ENCODE results near the gene UGT1A7. TPM values are rescaled to one million over a fixed set of nuclear protein-coding genes. Genes with fewer than 3 reads are reported as not detected.

UGT1A7 gene
- total and polyA plus RNA-seq, 9 of the 15 experiments (the other 6 are each of a cell fraction or from before 2014, with no cell fraction given), result not detected

DNA sequence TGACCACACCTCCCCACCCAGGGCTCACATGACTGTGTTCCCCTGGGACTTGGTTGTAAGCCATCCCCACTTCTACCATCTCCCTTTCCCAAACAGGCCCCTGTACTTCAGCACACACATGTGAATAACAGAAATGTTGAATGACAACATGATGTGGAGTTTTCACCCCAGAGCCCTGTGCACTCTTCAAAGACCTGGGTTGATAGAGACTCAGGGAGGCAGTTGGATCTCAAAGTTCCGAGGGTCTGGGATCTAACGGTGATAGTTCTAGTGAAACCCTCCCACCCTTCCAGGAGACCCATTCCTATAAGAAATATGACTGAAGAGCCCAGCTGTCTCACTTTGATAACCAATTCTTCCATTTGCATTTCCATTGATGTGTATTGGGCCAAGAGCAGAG is 96.3 kb downstream of the UGT1A7 start, which contains the start of gene MROH2A (continued):
- TF ChIP-seq, protein P1, sequence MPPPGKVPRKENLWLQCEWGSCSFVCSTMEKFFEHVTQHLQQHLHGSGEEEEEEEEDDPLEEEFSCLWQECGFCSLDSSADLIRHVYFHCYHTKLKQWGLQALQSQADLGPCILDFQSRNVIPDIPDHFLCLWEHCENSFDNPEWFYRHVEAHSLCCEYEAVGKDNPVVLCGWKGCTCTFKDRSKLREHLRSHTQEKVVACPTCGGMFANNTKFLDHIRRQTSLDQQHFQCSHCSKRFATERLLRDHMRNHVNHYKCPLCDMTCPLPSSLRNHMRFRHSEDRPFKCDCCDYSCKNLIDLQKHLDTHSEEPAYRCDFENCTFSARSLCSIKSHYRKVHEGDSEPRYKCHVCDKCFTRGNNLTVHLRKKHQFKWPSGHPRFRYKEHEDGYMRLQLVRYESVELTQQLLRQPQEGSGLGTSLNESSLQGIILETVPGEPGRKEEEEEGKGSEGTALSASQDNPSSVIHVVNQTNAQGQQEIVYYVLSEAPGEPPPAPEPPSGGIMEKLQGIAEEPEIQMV (tag; conservative IDR thresholded peaks at IDR 0.05; ENCODE audit: low read depth), result no peak

DNA sequence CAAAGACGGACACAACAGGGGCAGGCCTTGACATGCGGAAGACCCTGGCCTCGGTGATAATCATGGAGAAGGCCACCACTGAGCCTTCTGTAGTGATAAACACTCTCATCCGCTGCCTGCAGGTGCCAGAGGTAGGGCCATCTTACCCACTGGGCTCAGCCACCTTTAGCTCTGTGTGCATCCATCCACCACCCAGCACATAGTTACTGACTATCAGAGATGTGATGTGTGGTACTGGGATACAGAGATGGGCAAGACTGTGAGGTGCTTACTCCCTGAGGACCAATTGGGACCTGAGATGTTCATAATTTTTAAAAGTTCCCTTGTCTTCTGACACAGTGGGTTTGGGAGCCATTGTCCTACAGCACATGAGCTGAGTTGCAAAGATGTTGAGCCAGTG is 98.0 kb downstream of the UGT1A7 start:
- ChIA-PET CTCF (ENCODE audit: low intra/inter-chr PET ratio) (no interaction called here), POLR2A (interaction anchor here (0.8 kb wide), 1 partner anchor 15 kb away, joined by 3 read pairs; no protein-coding TSS in a partner anchor)
- Histone ChIP-seq H4K20me1 (replicated peaks; ENCODE audit: control insufficient read depth, insufficient read depth, low read length) (no peaks in the 10 kb centered on the region), H3K27me3 (ENCODE audit: control insufficient read depth in 2 of 2, insufficient read depth in 2 of 2, low read length in 2 of 2) (no peaks in the 10 kb centered on the region), H2AFZ (ENCODE audit: low read depth, low read length) (no peak overlapping the region), H3K4me3 (no peak overlapping the region), H3K4me1 (replicated peaks in 1 of 2; ENCODE audit: control insufficient read depth in 2 of 2, insufficient read depth in 2 of 2, low read length in 2 of 2) (no peaks in the 10 kb centered on the region), H3K27ac (ENCODE audit: extremely low read depth, low read depth, low read length) (no peak overlapping the region), H3K9ac (ENCODE audit: insufficient read depth in 1 of 2, low read depth in 2 of 2, low read length in 2 of 2) (no peak overlapping the region), H3K9me1 (ENCODE audit: control insufficient read depth, insufficient read depth, low read length) (no peaks in the 10 kb centered on the region), H3K79me2 (ENCODE audit: control insufficient read depth, insufficient read depth, low read length) (no peaks in the 10 kb centered on the region), H3K36me3 (ENCODE audit: control insufficient read depth, insufficient read depth, low read length) (no peaks in the 10 kb centered on the region), H3K9me3 (replicated peaks; ENCODE audit: control insufficient read depth, insufficient read depth, low read depth, low read length) (no peaks in the 10 kb centered on the region), H3K4me2 (ENCODE audit: insufficient read depth, low read length) (no peak overlapping the region)
- BruUV-seq (replicated peaks), result no TSS peak
- in situ Hi-C loops (cut with MboI), result no loop called here
- DNase-seq (ENCODE audit: extremely low read depth in 1 of 4, low spot score in 3 of 4) (no peak), ATAC-seq (no peak), FAIRE-seq (no peak)
- TF ChIP-seq TCF7L2 (IDR thresholded peaks at IDR 0.05; ENCODE audit: low read depth, low read length) (no peak), CREB1 (IDR thresholded peaks at IDR 0.05) (no peak), CREB1 (CRISPR knock-in tag; IDR thresholded peaks at IDR 0.05) (no peak), ZNF347 (CRISPR knock-in tag; IDR thresholded peaks at IDR 0.05; ENCODE audit: low read depth) (no peak), CBFA2T2 (conservative IDR thresholded peaks at IDR 0.05) (no peak), ZNF224 (CRISPR knock-in tag; IDR thresholded peaks at IDR 0.05) (no peak)
- TF ChIP-seq, protein P2, sequence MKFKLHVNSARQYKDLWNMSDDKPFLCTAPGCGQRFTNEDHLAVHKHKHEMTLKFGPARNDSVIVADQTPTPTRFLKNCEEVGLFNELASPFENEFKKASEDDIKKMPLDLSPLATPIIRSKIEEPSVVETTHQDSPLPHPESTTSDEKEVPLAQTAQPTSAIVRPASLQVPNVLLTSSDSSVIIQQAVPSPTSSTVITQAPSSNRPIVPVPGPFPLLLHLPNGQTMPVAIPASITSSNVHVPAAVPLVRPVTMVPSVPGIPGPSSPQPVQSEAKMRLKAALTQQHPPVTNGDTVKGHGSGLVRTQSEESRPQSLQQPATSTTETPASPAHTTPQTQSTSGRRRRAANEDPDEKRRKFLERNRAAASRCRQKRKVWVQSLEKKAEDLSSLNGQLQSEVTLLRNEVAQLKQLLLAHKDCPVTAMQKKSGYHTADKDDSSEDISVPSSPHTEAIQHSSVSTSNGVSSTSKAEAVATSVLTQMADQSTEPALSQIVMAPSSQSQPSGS (CRISPR knock-in tag; IDR thresholded peaks at IDR 0.05), result no peak
- WGBS (ENCODE audit: insufficient coverage, low coverage, missing lambda C conversion rate), result 0% methylated on average over 4 of the region's 4 CpGs
- intact Hi-C loops (cut with micrococcal nuclease), result no loop called here
